GM19193 (cell line): Measurements from ENCODE around the gene CTU2.

Experiments
- POLR2A ChIP-seq: IDR thresholded peaks from 4 replicates; pipeline ENCODE4 v1.6.1; 2011; ENCODE audit not compliant: insufficient read depth, insufficient read length; ENCODE audit errors: extremely low read depth

The CTU2 gene

DNA sequence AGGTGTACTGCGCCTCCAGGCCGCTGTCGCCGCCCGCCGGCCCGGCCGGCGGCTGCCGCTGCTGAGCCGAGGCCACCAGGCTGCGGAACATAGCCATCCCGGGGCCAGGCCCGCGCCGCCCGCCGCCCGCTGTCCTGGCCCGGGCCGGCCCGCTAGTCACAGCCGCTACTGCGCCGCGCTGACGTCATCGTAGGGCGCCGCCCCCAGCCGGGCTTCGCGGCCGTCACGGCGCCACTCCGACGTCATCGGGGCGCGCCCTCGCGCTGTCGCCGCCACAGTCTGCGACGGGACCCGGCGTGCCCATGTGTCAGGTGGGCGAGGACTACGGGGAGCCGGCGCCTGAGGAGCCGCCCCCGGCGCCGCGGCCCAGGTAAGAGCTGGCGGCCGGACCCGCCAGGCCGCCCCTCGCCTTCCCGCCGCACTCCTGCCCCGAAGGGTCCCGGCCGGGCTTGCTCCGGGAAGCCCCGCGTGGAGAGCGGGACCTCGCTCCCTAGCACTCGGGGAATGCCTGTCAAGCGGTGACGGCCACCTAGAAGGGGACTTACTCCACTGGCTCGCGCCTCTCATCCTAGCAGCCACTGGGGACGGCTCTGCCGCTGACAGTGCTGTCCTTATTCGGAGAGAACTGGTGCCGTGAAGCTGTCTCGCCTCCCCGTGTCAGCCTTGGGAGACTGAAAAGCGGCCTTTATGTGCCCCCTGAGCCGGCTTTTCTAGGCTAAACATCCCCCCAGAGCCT, at the start of gene CTU2, which contains the start of gene RNF166:
Gene CTU2, plus strand, starts transcription at position 275 of the 736 bp plus-strand sequence. Its CDS starts 28 bp downstream, at position 303.
Gene RNF166, minus strand, starts transcription at position 180 of the 736 bp plus-strand sequence. Its CDS starts 83 bp downstream, at position 97.
- TF ChIP-seq POLR2A, result peak; percentile 73

DNA sequence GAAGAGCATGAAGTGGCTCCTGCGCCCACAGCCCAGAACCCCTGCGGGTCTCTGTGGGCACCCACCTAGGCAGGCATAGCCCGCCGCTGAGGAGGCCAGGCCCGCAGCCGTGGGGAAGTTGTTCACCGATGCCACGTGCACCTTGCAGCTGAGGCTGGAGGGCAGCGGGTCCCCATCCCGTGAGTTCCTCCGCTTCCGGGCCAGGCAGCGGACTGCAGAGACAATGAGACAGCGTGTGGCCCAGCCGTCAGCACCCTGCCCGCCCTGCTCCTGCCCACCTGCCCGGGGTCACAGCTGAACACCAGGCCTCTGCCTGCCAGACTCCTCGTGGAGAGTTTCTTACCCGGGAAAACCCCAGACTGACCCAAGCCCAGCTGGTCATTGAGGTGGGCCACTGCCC, 48.9 kb upstream of the CTU2 start:
- TF ChIP-seq POLR2A, result no peak

DNA sequence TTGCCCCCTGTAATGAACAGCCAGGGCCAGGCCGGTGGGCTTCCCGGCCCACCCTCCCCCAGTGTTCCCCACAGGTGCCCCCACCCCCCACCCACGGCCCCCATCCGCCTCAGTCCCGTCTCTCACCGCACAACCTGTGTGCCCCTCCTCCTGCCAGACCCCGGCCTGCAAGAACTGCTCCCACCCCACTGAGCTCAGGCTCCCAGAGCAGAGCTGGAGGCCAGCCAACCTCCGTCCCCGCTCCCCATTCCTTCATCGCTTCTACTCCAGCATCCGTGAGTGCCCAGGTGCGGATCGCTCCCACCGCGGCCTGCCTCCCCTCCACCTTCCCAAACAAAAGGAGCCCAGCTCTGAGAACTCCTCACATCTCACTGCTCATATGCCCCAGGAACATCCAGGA, 47.6 kb upstream of the CTU2 start:
- no peak for TF ChIP-seq POLR2A

DNA sequence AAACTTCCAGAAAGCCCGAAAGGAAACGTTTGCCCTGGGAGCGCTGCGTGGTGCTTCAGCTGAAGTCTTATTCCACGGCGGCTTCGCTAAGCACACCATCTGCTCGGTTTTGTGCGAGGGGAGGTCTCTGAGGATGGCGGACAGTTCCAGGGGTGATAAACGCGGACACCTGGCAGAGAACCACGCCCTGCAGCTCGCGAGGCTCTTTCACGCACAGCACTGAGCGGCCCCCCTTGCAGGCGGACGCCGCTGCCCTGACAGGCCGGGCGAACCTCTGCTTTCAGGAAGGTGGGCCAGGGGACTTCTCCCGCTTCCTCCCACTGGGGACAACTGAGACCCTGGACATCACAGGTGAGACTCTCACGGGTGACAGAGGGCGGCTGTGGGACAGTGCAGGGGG, 47.1 kb upstream of the CTU2 start:
- TF ChIP-seq POLR2A, result no peak

DNA sequence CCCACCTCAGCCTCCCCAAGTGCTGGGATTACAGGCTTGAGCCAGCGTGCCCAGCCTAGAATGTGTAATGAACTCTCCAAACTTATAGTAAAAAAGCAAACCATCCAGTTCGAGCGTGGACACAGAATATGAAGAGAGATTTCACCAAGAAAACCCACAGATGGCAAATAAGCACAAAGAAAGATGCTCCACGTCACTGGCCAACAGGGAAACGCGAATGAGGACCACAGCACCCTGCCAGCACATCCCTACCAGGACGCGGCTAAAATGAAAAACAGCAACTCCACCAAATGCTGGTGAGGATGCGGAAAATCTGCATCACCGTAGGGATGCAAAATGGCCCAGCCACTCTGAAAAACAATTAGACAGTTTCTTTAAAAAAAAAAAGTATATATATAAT, 44.8 kb upstream of the CTU2 start:
- no peak for TF ChIP-seq POLR2A

DNA sequence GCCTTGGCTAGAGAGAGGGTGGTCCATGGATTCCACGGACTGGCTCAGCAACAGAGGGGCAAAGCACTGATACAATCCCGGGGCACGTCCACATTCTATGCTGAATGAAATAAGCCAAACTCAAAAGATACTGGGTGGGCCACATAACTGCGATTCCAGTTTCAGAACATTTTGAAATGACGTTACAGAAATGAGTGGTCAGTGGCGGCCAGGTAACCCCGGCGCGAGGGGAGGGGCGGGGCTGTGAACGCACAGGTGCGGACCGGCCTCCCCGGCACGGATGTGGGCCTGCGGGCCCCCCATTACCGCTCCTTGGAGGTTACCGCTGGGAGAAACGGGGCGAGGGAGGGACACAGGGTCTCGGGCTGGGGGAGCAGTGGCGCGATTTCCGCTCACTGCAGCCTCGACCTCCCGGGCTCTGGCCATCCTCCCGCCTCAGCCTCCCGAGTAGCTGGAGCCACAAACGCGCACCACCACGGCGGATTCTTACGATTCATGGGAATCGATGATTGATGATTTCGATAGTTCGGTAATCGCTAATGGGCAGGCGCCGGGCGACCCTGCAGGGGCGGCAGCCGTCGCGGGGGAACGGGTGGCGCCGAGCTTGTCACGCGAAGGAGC, 44.0 kb upstream of the CTU2 start:
- TF ChIP-seq POLR2A, result no peak

DNA sequence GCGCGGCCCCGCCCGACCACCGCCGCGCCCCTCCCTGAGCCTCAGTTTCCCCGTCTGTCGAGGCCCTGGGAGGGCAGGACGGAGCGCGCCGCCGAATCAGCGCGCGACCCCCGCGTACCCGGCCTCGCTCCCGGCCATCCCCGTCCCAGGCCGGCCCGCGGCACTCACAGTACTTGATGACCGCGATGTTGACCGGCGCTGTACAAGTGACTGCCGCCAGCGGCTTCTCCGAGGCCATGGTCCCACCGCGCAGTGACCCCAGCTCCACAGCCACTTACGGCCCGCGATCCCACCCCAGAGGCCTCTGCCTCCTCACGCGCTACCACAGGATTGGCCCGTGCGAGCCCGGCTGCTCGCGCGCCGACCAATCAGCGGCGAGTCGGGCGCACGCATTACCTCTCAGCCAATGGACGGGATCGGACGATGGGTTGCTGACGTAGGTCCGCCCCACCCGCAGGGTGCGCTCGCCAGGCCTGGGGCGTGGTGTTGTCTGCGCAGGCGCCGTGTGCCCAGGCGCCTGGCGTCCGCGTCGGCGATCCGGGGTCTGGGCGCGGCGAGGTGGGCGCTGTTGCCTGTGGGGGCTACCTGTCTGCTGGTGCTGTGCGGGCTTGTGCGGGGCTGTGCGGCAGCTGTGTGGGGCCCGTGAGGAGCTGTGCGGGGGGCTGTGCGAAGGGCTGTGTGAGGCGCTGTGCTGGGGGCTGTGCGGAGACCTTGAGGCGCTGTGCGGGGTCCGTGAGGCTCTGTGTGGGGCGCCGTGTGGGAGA, 43.3 kb upstream of the CTU2 start, which contains the start of gene MVD:
Gene MVD, minus strand, starts transcription at position 249 of the 764 bp plus-strand sequence. Its CDS starts 11 bp downstream, at position 238.
- TF ChIP-seq POLR2A, result peak; percentile 84

DNA sequence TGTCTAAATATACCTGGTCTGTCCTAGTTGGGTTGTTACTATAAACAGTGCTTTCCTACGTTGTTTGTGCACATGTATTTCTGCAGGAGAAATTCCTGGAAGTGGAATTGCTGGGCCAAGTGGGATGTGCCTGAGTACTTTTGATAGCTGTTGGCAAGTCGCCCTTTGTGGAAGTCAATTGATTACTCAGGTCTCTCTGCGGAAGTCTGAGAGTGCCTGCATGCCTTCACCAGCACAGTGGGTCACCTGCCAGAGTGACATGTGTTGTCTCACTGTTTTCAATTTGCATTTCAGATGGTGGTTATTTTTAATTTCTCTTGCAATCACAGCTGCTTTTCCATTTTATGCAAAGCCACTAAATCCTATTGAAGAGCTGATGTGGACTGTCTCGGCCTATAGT, 41.2 kb upstream of the CTU2 start:
- TF ChIP-seq POLR2A, result no peak

DNA sequence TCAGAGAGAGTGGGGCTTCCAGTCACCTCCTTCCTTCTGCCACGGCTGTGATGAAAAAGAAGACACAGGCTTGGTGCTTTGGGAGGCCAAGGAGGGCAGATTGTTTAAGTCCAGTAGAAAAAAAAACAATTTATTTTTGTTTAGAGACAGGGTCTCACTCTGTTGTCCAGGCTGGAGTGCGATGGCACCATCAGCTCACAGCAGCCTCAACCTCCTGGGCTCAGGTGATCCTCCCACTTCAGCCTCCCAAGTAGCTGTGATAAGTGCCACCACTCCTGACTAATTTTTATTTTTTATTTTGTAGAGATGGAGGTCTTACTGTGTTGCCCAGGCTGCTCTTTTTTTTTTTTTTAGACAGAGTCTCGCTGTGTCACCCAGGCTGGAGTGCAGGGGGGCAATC, 40.7 kb upstream of the CTU2 start:
- TF ChIP-seq POLR2A, result no peak

DNA sequence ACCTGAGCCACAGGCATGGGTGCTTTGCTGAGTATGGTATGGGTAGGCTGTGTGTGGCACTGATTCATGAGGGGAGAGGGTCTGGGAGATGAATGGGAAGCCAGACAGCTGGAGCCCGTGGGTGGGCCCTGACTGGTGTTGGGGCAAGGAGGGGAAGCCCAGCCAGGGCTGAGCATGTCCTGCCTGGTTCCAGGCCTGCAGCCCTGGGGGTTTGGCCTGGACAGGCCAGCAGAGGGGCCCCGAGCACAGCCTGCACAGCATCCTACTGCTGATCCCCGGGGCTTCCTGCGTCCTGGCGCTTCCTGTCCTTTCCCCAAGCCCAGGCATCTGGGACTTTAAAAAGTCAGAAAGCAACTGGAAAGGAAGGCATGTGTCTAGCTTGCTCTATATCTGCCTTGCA, 38.8 kb upstream of the CTU2 start:
- TF ChIP-seq POLR2A, result no peak

DNA sequence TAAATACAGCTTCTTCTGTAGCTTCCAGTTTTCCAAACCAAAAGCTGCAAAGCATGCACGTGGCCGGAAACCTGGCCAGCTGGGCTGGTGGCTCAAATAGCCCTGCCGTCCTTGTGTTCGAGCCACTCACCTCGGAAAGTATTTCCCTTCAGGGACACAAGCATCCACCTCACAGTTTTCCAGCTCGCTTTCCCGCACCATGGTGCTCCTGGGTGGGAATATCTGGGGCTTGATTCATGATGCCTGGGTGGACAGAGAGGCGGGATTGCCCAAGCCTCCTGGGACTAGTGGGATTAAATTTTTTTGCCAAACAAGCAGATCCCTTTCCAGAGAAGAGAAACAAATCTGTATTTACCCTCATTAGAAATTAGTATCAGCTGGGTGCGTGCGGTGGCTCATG, 36.3 kb upstream of the CTU2 start:
- TF ChIP-seq POLR2A, result no peak

DNA sequence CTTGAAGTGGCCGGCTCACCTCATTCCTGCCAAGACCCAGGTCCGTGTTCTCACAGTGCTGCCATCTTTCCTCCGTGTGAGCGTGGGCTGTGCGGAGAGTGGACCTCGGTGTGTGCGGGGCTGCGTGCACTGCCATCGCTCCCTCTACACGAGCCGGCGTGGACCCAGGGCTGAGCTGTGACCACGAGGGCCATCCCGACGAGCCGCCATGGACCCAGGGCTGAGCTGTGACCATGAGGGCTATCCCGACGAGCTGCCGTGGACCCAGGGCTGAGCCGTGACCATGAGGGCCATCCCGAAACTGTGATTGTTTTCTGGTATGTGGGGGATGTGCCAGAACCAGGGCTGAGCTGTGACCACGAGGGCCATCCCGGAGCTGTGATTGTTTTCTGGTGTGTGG, 34.5 kb upstream of the CTU2 start:
- no peak for TF ChIP-seq POLR2A

DNA sequence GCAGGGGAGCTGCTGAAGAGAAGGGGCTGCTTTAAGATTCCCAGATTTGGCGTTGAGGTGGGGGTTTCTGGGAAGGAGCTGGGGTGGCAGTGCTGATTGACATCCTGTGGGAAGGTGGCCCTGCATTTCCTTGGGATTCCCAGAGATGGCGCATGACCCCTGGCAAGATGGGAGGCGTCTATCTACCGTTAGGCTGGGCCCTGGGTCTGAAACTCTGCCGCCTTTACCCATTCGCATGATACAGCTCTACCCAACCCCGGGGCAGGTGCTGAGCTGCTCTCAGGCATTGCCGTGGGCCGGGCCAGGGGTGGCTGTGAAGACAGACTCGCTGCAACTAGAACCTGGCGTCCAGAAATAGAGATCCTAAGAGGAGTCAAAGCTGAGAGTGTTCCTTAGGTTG, 33.5 kb upstream of the CTU2 start:
- no peak for TF ChIP-seq POLR2A

DNA sequence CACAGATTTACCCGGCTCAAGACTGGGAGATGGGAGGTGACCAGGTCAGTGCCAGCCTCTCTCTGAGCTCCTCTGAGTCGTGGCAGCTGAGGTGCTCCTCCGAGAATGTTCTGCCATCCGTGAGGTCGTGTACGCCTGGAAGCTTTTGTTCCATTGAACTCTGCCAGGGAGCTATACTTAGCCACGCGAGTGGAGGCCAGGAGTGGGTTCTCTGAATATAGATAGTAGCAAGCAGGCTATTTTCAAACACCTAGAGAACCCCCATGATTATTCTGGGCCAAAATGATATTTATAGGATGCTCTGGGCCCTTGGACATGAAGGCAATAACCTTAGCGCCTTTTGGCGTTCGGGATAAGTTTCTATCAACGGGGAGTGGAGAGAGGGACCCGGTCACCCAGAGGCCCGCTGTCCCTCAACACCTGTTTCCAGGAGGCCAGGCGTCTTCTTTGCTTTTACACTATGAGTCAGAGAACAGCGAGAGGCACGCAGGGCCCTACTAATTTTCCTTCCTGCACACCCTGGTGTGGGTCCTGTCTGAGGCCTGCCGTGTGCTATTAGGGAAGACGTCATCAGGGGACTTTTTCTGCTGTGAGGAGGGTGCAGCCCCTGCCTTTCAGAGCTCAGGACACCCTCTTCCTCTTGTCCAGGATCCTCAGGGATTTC, 32.5 kb upstream of the CTU2 start:
- no peak for TF ChIP-seq POLR2A
